ENCODE data around the gene COPS9. TPM values are rescaled to one million over a fixed set of nuclear protein-coding genes. Genes with fewer than 3 reads are reported as not detected.

Gene COPS9
- total RNA-seq, result 197 and 206 TPM in 2 replicates

DNA sequence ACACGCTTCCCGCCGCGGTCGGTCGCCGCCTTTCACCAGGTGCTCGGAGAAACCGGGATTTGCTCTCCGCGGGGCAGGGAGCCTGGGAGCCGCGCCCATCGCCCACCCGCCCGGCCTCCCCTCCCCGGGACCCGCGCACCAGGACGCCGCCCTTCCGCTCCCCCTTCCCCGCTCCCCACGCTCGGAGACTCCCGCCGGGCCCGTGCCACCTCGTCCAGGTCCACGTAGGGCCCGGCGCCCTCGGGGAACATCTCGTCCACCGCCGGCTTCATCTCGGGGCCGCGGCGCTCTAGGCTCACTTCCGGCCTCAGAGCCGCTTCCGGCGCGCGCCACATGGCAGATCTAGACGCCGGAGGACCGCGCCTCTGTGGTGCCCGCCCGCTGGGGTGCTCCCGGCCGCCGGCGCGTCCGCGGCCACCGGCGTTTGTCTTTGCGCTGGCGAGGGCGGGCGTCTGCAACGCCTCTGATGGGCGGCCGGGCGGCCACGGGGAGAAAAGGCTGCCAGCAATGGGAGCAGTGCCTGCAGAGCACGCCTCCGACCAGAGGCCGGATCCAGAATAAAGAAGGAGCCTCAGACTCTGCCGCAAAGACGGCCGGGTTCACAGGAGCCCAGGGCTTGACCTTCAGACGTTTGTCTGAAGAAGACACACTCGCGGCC lies at the start of gene COPS9:
TSS of gene COPS9 (minus strand) at position 293 of the 658 bp plus-strand sequence. CDS start at position 272, 21 bp downstream.

DNA sequence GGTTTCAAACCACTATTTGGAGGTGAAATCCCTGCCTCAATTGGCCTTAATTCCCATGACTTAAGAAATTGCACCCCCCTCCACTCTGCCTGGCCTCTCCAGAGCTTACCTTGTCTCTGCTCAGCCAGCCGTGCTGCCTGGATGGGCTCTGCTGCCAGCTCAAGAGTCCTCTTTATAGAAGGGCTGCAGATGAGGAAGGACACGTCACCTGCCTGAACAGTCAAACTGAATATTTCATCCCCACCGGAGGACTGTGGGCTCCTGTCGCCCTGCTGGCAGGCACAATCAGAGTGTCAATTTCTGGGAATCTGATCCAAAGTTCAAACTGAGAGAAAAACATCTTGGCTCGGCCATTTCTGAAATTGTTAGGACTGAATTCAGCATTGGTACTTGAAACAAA lies 4.4 kb upstream of the COPS9 start, which contains the start of gene OTOS:
TSS of gene OTOS (minus strand) at position 148 of the 400 bp plus-strand sequence. CDS start 332 bp downstream, outside the sequence.

Other genes with a start within 250 kb of the COPS9 start
- gene NDUFA10, start 111.0 kb downstream of the COPS9 start, total RNA-seq, result 198 and 219 TPM in 2 replicates
- not detected in 2 replicates for gene OR6B2, start 105.9 kb downstream of the COPS9 start, total RNA-seq
- gene OR6B3, start 82.8 kb downstream of the COPS9 start, total RNA-seq, result not detected in 2 replicates
- not detected in 2 replicates for gene OTOS, start 4.4 kb upstream of the COPS9 start, total RNA-seq

Data from bronchus fibroblast of lung (primary cell).